CD14-positive monocyte (primary cell): ENCODE measurements around the gene SMIM43. TPM values are rescaled to one million over a fixed set of nuclear protein-coding genes. Genes with fewer than 3 reads are reported as not detected.
A peak's percentile ranks its signal among the peaks of the same experiment; 100 is the strongest.

Source experiments
- DNase-seq, 3 donors: peaks; one replicate each; pipeline ENCODE4 v3.0.0-alpha.2; 2011 to 2022
- H2AFZ ChIP-seq: 2 replicates; pipeline ENCODE4 v1.6.0; 2012; ENCODE audit warnings: mild to moderate bottlenecking, low read depth, low read length, inconsistent platforms; ENCODE audit not compliant: insufficient read depth, poor library complexity, severe bottlenecking
- H3K27ac ChIP-seq, 2 donors: 1 replicate in 1 of 2; 2 replicates in 1 of 2; pipeline ENCODE4 v1.5.1; 2012 to 2013; ENCODE audit warnings: low read length in 2 of 2, control low read depth in 1 of 2, inconsistent platforms in 1 of 2, low read depth in 1 of 2, mild to moderate bottlenecking in 1 of 2
- H3K27me3 ChIP-seq, 2 donors: one replicate each; pipeline versions ENCODE4 v1.6.0 to v1.6.1; 2011 to 2013; ENCODE audit warnings: low read length in 2 of 2; ENCODE audit not compliant: control insufficient read depth in 2 of 2, insufficient read depth in 2 of 2
- H3K36me3 ChIP-seq, 2 donors: replicated peaks in 1 of 2; 1 replicate in 1 of 2; 2 replicates in 1 of 2; pipeline versions ENCODE4 v1.5.1 to v1.6.1; 2012 to 2013; ENCODE audit warnings: low read length in 2 of 2, control low read depth in 1 of 2, inconsistent platforms in 1 of 2, mild to moderate bottlenecking in 1 of 2; ENCODE audit not compliant: insufficient read depth in 2 of 2, control insufficient read depth in 1 of 2
- H3K4me1 ChIP-seq, 2 donors: 1 replicate in 1 of 2; 2 replicates in 1 of 2; pipeline versions ENCODE4 v1.5.1 to v1.6.1; 2012 to 2013; ENCODE audit warnings: low read length in 2 of 2, control low read depth in 1 of 2, inconsistent platforms in 1 of 2, mild to moderate bottlenecking in 1 of 2, moderate library complexity in 1 of 2; ENCODE audit not compliant: insufficient read depth in 2 of 2, control insufficient read depth in 1 of 2
- H3K4me2 ChIP-seq: replicated peaks from 2 replicates; pipeline ENCODE3; 2012; ENCODE audit warnings: low read length, moderate library complexity, mild to moderate bottlenecking; ENCODE audit not compliant: poor library complexity, severe bottlenecking; ENCODE audit errors: extremely low read depth
- H3K4me3 ChIP-seq, 3 experiments: fragments of 200-600 bp in 1 of 3; sonication (generic) in 1 of 3; replicated peaks in 1 of 3; 1 replicate in 2 of 3; 2 replicates in 1 of 3; pipeline ENCODE4 v1.5.1; 2011 to 2013; ENCODE audit warnings: low read length in 3 of 3, mild to moderate bottlenecking in 3 of 3, control low read depth in 2 of 3, low read depth in 2 of 3, inconsistent platforms in 1 of 3, moderate library complexity in 1 of 3
- H3K79me2 ChIP-seq: 2 replicates; pipeline ENCODE4 v1.6.0; 2012; ENCODE audit warnings: mild to moderate bottlenecking, control low read depth, inconsistent platforms, low read length, moderate library complexity; ENCODE audit not compliant: insufficient read depth
- H3K9ac ChIP-seq: 2 replicates; pipeline ENCODE4 v1.6.0; 2017; ENCODE audit warnings: low read length, mild to moderate bottlenecking; ENCODE audit not compliant: insufficient read depth, poor library complexity, severe bottlenecking
- H3K9me3 ChIP-seq, 2 donors: replicated peaks in 1 of 2; 1 replicate in 1 of 2; 2 replicates in 1 of 2; pipeline versions ENCODE4 v1.5.1 to v1.6.1; 2012 to 2013; ENCODE audit warnings: low read length in 2 of 2, control low read depth in 1 of 2; ENCODE audit not compliant: control insufficient read depth in 1 of 2, insufficient read depth in 1 of 2
- H4K20me1 ChIP-seq: 2 replicates; pipeline ENCODE4 v1.6.0; 2012; ENCODE audit warnings: mild to moderate bottlenecking, low read length, control low read depth, moderate library complexity; ENCODE audit not compliant: insufficient read depth
- H3K27ac Mint-ChIP-seq, 7 donors: one replicate each; pipeline ENCODE4 v1.8.0; 2020; ENCODE audit warnings: mild to moderate bottlenecking in 7 of 7, mixed read lengths in 7 of 7, moderate library complexity in 6 of 7, inconsistent platforms in 2 of 7
- H3K27me3 Mint-ChIP-seq, 3 donors: one replicate each; pipeline ENCODE4 v1.8.0; 2021 to 2022; ENCODE audit warnings: low read depth in 3 of 3, mild to moderate bottlenecking in 3 of 3, mixed read lengths in 3 of 3, moderate library complexity in 3 of 3, inconsistent platforms in 1 of 3
- H3K36me3 Mint-ChIP-seq, 2 donors: one replicate each; pipeline ENCODE4 v1.8.0; 2020; ENCODE audit warnings: mixed read lengths in 2 of 2, inconsistent platforms in 1 of 2, mild to moderate bottlenecking in 1 of 2
- H3K4me1 Mint-ChIP-seq: one replicate; pipeline ENCODE4 v1.8.0; 2020; ENCODE audit warnings: mild to moderate bottlenecking, mixed read lengths
- H3K4me3 Mint-ChIP-seq, 2 donors: one replicate each; pipeline ENCODE4 v1.8.0; 2020; ENCODE audit warnings: mild to moderate bottlenecking in 2 of 2, mixed read lengths in 2 of 2, moderate library complexity in 1 of 2
- H3K9me3 Mint-ChIP-seq, 7 donors: one replicate each; pipeline ENCODE4 v1.8.0; 2020 to 2022; ENCODE audit warnings: mixed read lengths in 7 of 7, mild to moderate bottlenecking in 6 of 7, moderate library complexity in 6 of 7, inconsistent platforms in 2 of 7
- WGBS: methylation state at CpG from one replicate; pipeline ENCODE4 v1.1.5; 2013; ENCODE audit warnings: missing lambda C conversion rate; ENCODE audit not compliant: insufficient coverage; 5-methylcytosine and 5-hydroxymethylcytosine counted together
- intact Hi-C, 2 donors: fragments of 100-400 bp; cut with micrococcal nuclease; formaldehyde crosslinking; loops; one replicate each; pipeline versions ENCODE4 v1.15.0 to v1.15.1; 2023
- polyA plus RNA-seq, 3 donors: library from polyadenylated mRNA; depleted of rRNA in 1 of 3; unstranded in 2 of 3; stranded (reverse) in 1 of 3; fragments of 300-500 nt in 2 of 3; fragments of >200 nt in 1 of 3; fragmentation: Illumina TruSeq in 2 of 3; gene quantifications; 1 replicate in 2 of 3; 2 replicates in 1 of 3; pipeline ENCODE4 v1.2.3, GENCODE V29; 2012 to 2021
- TF ChIP-seq, protein P1 (sequence below): fragments of 200-600 bp; IDR thresholded peaks from one replicate; pipeline ENCODE4 v1.8.0; 2022; ENCODE audit warnings: antibody characterized with exemption, mild to moderate bottlenecking

SMIM43 gene
- polyA plus RNA-seq, 3 donors: not detected

GRCh38 chr4:121786221-121786620, 21.3 kb upstream of the SMIM43 start:
- H3K4me3 Mint-ChIP-seq: no peak overlapping the region
- Histone ChIP-seq H4K20me1 (no peaks in the 10 kb centered on the region), H3K27me3 (peaks cover 0 to 6% of the 10 kb centered on the region in 2 donors), H3K79me2 (no peaks in the 10 kb centered on the region), H3K4me1 (no peaks in the 10 kb centered on the region), H3K36me3 (no peaks in the 10 kb centered on the region), H3K4me2 (no peak overlapping the region), H3K9ac (no peak overlapping the region), H2AFZ (no peak overlapping the region), H3K4me3 (no peak overlapping the region), H3K27ac (no peak overlapping the region), H3K9me3 (peaks cover 3 to 5% of the 10 kb centered on the region in 2 donors)
- no CpG with 5 or more reads among the region's 2 CpGs for WGBS
- peaks cover 0 to 12% (median 6%) of the 10 kb centered on the region in 7 donors for H3K9me3 Mint-ChIP-seq
- H3K27ac Mint-ChIP-seq: no peak overlapping the region
- peaks cover 4 to 19% (median 12%) of the 10 kb centered on the region in 3 donors for H3K27me3 Mint-ChIP-seq
- H3K36me3 Mint-ChIP-seq: no peaks in the 10 kb centered on the region
- intact Hi-C loops: no loop called here
- DNase-seq: no peak
- TF ChIP-seq, protein P1, sequence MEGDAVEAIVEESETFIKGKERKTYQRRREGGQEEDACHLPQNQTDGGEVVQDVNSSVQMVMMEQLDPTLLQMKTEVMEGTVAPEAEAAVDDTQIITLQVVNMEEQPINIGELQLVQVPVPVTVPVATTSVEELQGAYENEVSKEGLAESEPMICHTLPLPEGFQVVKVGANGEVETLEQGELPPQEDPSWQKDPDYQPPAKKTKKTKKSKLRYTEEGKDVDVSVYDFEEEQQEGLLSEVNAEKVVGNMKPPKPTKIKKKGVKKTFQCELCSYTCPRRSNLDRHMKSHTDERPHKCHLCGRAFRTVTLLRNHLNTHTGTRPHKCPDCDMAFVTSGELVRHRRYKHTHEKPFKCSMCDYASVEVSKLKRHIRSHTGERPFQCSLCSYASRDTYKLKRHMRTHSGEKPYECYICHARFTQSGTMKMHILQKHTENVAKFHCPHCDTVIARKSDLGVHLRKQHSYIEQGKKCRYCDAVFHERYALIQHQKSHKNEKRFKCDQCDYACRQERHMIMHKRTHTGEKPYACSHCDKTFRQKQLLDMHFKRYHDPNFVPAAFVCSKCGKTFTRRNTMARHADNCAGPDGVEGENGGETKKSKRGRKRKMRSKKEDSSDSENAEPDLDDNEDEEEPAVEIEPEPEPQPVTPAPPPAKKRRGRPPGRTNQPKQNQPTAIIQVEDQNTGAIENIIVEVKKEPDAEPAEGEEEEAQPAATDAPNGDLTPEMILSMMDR: no peak
- H3K4me1 Mint-ChIP-seq: peaks cover 3% of the 10 kb centered on the region

DNA sequence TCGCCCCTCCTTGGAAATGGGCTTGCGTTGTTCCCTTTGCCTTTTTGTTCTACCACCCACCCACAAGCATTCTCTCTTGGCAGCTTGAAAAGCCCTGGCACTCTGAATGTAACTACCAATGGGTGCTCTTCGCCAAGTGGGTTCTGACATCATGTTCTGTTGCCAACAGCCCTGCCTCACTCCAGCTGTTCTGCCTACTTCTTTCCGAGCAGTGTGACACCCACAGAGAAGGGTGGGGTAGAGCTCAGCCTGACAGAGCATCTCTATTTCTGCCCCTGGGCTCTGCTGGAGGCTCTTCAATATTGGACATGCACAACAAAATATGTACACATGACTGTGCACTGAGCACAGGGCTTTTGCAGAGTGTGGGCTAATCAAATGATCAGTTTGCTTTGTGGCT, 20.5 kb upstream of the SMIM43 start:
- peaks cover 3% of the 10 kb centered on the region for H3K4me1 Mint-ChIP-seq
- WGBS: 89% methylated on average over 3 of the region's 4 CpGs
- peak overlapping the region in 1 of 7 donors; percentile 29 for H3K27ac Mint-ChIP-seq
- Histone ChIP-seq H4K20me1 (no peaks in the 10 kb centered on the region), H3K9ac (no peak overlapping the region), H3K79me2 (no peaks in the 10 kb centered on the region), H3K27me3 (peaks cover 0 to 6% of the 10 kb centered on the region in 2 donors), H3K27ac (no peak overlapping the region), H3K36me3 (no peaks in the 10 kb centered on the region), H3K4me2 (no peak overlapping the region), H3K4me1 (no peaks in the 10 kb centered on the region), H3K4me3 (no peak overlapping the region), H3K9me3 (peaks cover 3 to 5% of the 10 kb centered on the region in 2 donors), H2AFZ (no peak overlapping the region)
- no peak for DNase-seq
- peaks cover 7 to 17% (median 9%) of the 10 kb centered on the region in 3 donors for H3K27me3 Mint-ChIP-seq
- intact Hi-C loops: no loop called here
- H3K9me3 Mint-ChIP-seq: peaks cover 0 to 15% (median 6%) of the 10 kb centered on the region in 7 donors
- no peak overlapping the region for H3K4me3 Mint-ChIP-seq
- H3K36me3 Mint-ChIP-seq: no peaks in the 10 kb centered on the region
- TF ChIP-seq, protein P1: no peak
